ENCODE measurements around the gene IMMP2L. TPM values are rescaled to one million over a fixed set of nuclear protein-coding genes. Genes with fewer than 3 reads are reported as not detected.

IMMP2L gene
- total RNA-seq, 2 donors from 2014 or later, result 10.5 to 17.4 TPM

DNA sequence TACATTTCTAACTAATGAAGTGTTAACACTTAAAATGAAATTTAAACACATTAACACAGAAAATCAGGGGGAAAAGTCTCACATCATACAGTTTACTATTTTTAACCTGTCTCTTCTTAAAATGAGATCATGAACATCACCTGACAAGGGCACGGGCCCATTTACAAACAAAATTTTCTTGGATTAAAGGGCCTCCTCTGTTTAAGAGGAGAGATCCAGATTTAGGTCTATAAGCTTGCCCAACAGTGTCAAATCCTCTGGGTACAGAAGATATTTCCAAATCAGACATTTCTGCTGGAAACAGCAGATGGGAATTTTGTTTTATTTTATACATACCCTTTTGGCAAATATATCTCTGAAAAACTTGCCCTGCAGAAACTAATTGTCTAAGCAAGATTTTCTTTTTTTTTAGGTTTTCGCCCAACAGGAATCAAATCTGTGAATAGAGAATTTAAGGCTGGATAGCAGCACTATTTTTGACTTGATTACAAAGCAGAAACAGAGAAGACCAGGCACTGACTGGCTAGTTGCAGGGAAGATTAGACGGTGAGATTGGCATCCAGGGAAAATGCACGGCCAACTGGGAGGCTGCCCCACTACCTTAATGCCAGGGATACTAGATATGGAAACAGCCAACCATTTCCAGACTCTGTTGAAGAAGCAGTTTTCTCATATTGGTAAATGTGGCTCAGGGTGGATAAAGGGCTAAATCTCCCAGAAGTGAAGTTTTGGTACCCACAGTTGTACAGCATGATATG lies 298.0 kb downstream of the IMMP2L start:
- no peaks in the 10 kb centered on the region for H3K9me3 ChIP-seq
- TF ChIP-seq POLR2A (IDR thresholded peaks at IDR 0.05), result no peak
- TF ChIP-seq, protein P1, sequence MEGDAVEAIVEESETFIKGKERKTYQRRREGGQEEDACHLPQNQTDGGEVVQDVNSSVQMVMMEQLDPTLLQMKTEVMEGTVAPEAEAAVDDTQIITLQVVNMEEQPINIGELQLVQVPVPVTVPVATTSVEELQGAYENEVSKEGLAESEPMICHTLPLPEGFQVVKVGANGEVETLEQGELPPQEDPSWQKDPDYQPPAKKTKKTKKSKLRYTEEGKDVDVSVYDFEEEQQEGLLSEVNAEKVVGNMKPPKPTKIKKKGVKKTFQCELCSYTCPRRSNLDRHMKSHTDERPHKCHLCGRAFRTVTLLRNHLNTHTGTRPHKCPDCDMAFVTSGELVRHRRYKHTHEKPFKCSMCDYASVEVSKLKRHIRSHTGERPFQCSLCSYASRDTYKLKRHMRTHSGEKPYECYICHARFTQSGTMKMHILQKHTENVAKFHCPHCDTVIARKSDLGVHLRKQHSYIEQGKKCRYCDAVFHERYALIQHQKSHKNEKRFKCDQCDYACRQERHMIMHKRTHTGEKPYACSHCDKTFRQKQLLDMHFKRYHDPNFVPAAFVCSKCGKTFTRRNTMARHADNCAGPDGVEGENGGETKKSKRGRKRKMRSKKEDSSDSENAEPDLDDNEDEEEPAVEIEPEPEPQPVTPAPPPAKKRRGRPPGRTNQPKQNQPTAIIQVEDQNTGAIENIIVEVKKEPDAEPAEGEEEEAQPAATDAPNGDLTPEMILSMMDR (IDR thresholded peaks at IDR 0.05), result no peak
- WGBS, 2 donors, result 90 to 92% methylated on average over 4 of the region's 4 CpGs
- H3K27ac ChIP-seq, result no peak overlapping the region
- no peaks in the 10 kb centered on the region for H3K4me1 ChIP-seq
- H3K36me3 ChIP-seq (replicated peaks in 1 of 2; ENCODE audit: insufficient read depth in 1 of 2, low read depth in 2 of 2), result no peaks in the 10 kb centered on the region
- DNase-seq (no peak), ATAC-seq (no peak)
- intact Hi-C loops (cut with DNase I), result no loop called here
- no peaks in the 10 kb centered on the region for H3K27me3 ChIP-seq
- no peak overlapping the region for H3K4me3 ChIP-seq

DNA sequence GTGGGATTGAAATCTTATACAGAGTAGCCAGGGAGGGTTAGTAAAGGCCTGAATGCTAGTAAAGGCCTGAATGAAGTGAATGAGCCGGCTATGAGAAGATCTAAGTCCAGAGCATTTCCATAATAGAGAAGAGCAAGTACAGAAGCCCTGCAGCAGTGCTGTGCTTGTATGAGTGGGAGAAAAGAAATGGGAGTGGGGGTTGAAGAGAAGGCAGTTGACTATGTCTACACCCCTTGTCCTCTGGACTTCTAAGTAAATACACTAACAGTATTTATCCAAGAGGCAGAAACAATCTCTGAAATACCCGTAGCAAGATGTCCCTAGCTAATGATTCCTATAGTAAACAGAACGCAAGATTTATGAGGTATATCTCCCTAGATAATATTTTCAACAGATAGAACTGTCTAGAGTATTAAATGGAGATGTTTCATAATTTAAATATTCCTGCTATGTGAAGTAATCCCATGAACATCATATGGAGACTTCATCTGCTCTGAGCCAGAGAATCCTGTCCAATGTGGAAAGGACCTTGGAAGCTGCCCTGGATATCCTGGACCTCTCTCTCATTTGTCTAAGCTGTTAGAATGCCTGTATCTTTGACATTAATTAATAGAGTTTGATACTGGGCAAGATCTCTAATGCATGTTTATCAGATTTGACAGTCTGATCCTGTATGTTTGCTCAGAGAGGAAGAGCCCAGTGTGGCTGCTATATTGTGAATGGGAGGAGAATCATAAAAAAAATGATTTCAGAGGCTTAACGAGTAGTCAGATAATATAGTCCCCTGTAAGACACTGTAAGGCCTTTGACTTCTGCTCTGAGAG lies 299.8 kb downstream of the IMMP2L start:
- Histone ChIP-seq H3K9me3 (no peaks in the 10 kb centered on the region), H3K36me3 (replicated peaks in 1 of 2; ENCODE audit: insufficient read depth in 1 of 2, low read depth in 2 of 2) (no peaks in the 10 kb centered on the region), H3K27ac (no peak overlapping the region), H3K4me1 (no peaks in the 10 kb centered on the region), H3K4me3 (no peak overlapping the region), H3K27me3 (no peaks in the 10 kb centered on the region)
- no peak for TF ChIP-seq POLR2A (IDR thresholded peaks at IDR 0.05)
- TF ChIP-seq, protein P1 (IDR thresholded peaks at IDR 0.05), result no peak
- 87 to 90% methylated on average over 4 of the region's 4 CpGs for WGBS, 2 donors
- intact Hi-C loops (cut with DNase I), result no loop called here
- DNase-seq (no peak), ATAC-seq (no peak)

DNA sequence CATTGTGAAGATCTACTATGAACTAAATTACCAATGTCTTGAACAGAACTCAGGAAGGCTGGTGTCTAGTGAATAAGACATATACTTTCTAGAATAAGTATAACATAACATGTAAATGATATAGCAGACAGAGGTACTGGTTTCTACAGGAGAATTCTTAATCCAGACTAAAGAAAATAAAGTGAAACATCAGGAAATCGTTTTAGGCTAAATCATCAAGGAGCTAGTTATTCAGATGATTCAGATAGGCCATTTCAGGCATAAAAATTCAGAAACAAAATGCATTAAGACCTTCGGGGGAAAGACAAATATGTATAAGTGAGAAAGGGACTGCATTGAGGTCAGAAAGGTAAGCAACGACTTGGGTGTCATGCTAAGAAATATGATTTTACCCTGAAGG lies 300.8 kb downstream of the IMMP2L start:
- Histone ChIP-seq H3K9me3 (no peaks in the 10 kb centered on the region), H3K27me3 (no peaks in the 10 kb centered on the region), H3K36me3 (replicated peaks in 1 of 2; ENCODE audit: insufficient read depth in 1 of 2, low read depth in 2 of 2) (no peaks in the 10 kb centered on the region), H3K27ac (no peak overlapping the region), H3K4me1 (no peaks in the 10 kb centered on the region), H3K4me3 (no peak overlapping the region)
- DNase-seq, result no peak
- intact Hi-C loops (cut with DNase I), result no loop called here
- TF ChIP-seq, protein P1 (IDR thresholded peaks at IDR 0.05), result no peak
- TF ChIP-seq POLR2A (IDR thresholded peaks at IDR 0.05), result no peak
- WGBS, 2 donors, result 74 to 88% methylated on average over 3 of the region's 3 CpGs
- ATAC-seq, result no peak

- no peak overlapping the region for H3K4me3 ChIP-seq
- H3K36me3 ChIP-seq (replicated peaks in 1 of 2; ENCODE audit: insufficient read depth in 1 of 2, low read depth in 2 of 2), result no peaks in the 10 kb centered on the region
- intact Hi-C loops (cut with DNase I), result no loop called here
- no peaks in the 10 kb centered on the region for H3K9me3 ChIP-seq
- TF ChIP-seq, protein P1 (IDR thresholded peaks at IDR 0.05), result no peak
- no peak for TF ChIP-seq POLR2A (IDR thresholded peaks at IDR 0.05)
- 93% methylated on average over 4 of the region's 4 CpGs for WGBS, 2 donors
- no peaks in the 10 kb centered on the region for H3K27me3 ChIP-seq
- H3K27ac ChIP-seq, result no peak overlapping the region
- H3K4me1 ChIP-seq, result no peaks in the 10 kb centered on the region
- ATAC-seq (no peak), DNase-seq (no peak)
Measured at GRCh38 chr7:111259991-111260390, 302.3 kb downstream of the IMMP2L start.

Data from body of pancreas (tissue), 4 donors.